ENCODE results near the gene CASTOR1.

DNA sequence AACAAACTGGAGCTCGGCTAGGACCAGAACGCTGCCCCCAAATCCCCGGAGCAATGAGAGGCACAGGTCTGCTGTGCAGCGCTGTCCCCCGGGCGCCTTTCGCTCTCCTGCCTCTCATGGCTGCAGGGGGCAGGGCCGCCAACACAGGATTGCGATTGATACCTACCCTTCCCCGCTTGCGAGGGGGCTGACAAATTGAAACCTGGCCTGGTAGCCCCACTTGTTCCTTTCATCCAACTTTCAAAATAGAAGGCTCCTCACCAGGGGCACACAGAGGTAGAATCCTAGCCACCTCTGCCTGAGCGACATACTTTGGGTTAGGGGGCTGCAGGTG, 642 bp upstream of the CASTOR1 start:
- no peak for TF ChIP-seq POLR2A (IDR thresholded peaks at IDR 0.05)
- peak in 1 of 3 donors; percentile 12 for TF ChIP-seq CTCF (IDR thresholded peaks at IDR 0.05)
- no peak for TF ChIP-seq POLR2AphosphoS5 (IDR thresholded peaks at IDR 0.05)

All from breast epithelium (tissue), 3 donors.